H1 (cell line): ENCODE results near the gene PLA2G15. TPM values are rescaled to one million over a fixed set of nuclear protein-coding genes. Genes with fewer than 3 reads are reported as not detected.

Experiments
- CHD1 ChIP-seq: IDR thresholded peaks from 2 replicates; pipeline ENCODE4 v1.6.1; 2012; ENCODE audit warnings: low read depth, low read length, improper control_type of control experiment
- CHD2 ChIP-seq: IDR thresholded peaks from 2 replicates; pipeline ENCODE4 v1.6.1; 2012; ENCODE audit warnings: low read length, improper control_type of control experiment
- HDAC2 ChIP-seq, 2 experiments: fragments of 300-600 bp in 1 of 2; sonication (generic) in 1 of 2; IDR thresholded peaks; 2 replicates each; pipeline ENCODE4 v1.6.1; 2011 to 2012; ENCODE audit warnings: low read depth in 2 of 2, low read length in 2 of 2, mild to moderate bottlenecking in 2 of 2, moderate library complexity in 2 of 2, borderline replicate concordance in 1 of 2, inconsistent platforms in 1 of 2
- HDAC6 ChIP-seq: IDR thresholded peaks from one replicate; pipeline ENCODE4 v1.7.1; 2012; ENCODE audit warnings: low read depth, mild to moderate bottlenecking, inconsistent platforms, low read length, moderate library complexity
- KDM1A ChIP-seq: fragments of 200-600, 300-600 bp; sonication (generic); IDR thresholded peaks from 2 replicates; pipeline ENCODE4 v1.7.1; 2016; ENCODE audit warnings: mild to moderate bottlenecking, low read length, borderline replicate concordance
- KDM5A ChIP-seq: fragments of 200-600 bp; IDR thresholded peaks from 2 replicates; pipeline ENCODE4 v1.7.1; 2012; ENCODE audit warnings: mild to moderate bottlenecking, low read length, inconsistent platforms, mixed read lengths
- POU5F1 ChIP-seq: IDR thresholded peaks from 2 replicates; pipeline ENCODE4 v1.6.1; 2011; ENCODE audit warnings: low read depth, mild to moderate bottlenecking, low read length, moderate library complexity
- RFX5 ChIP-seq: IDR thresholded peaks from 2 replicates; pipeline ENCODE4 v1.6.1; 2011; ENCODE audit warnings: low read depth, low read length, improper control_type of control experiment, borderline replicate concordance
- SRF ChIP-seq: IDR thresholded peaks from 2 replicates; pipeline ENCODE4 v1.6.1; 2011; ENCODE audit warnings: mild to moderate bottlenecking, low read depth, low read length, moderate library complexity
- polyA plus RNA-seq, 7 experiments: library from polyadenylated mRNA; depleted of rRNA in 3 of 7; stranded (reverse) in 5 of 7; unstranded in 2 of 7; fragments of >200 nt in 5 of 7; fragments of 200-250 nt in 2 of 7; gene quantifications; 1 replicate in 5 of 7; 2 replicates in 1 of 7; 4 replicates in 1 of 7; pipeline versions ENCODE4 v1.2.1 to v1.2.3, GENCODE V29; 2011 to 2013; ENCODE audit warnings: missing spikeins in 2 of 7, mixed read lengths in 2 of 7
- total RNA-seq: library from RNA; stranded (reverse); fragmentation: NEBNext Ultra II Directional; extraction: Animal tissue kit (Norgen Biotek cat#: 25700); gene quantifications from 2 replicates; pipeline ENCODE4 v1.2.1, GENCODE V29; 2021
- TF ChIP-seq, protein P1 (sequence below): fragments of 300-600 bp; sonication (generic); IDR thresholded peaks from 2 replicates; pipeline ENCODE4 v1.7.1; 2012; ENCODE audit warnings: low read length, moderate library complexity, mild to moderate bottlenecking, inconsistent platforms; ENCODE audit not compliant: insufficient replicate concordance

PLA2G15 gene
- total and polyA plus RNA-seq, 2 of the 8 experiments (the other 6 are each of a cell fraction or from before 2014, with no cell fraction given), result 11.2 to 12.0 TPM

GRCh38 chr16:68272507-68273209 lies 27.5 kb downstream of the PLA2G15 start (continued):
- TF ChIP-seq POU5F1, result no peak
- TF ChIP-seq CHD2, result no peak
- no peak for TF ChIP-seq HDAC2 (IDR thresholded peaks at IDR 0.05; ENCODE audit: borderline replicate concordance in 1 of 2, low read depth in 2 of 2, low read length in 2 of 2)
- no peak for TF ChIP-seq RFX5
- TF ChIP-seq KDM1A, result no peak
- TF ChIP-seq SRF, result no peak
- no peak for TF ChIP-seq KDM5A
- TF ChIP-seq HDAC6, result no peak
- TF ChIP-seq CHD1, result no peak
- TF ChIP-seq, protein P1, sequence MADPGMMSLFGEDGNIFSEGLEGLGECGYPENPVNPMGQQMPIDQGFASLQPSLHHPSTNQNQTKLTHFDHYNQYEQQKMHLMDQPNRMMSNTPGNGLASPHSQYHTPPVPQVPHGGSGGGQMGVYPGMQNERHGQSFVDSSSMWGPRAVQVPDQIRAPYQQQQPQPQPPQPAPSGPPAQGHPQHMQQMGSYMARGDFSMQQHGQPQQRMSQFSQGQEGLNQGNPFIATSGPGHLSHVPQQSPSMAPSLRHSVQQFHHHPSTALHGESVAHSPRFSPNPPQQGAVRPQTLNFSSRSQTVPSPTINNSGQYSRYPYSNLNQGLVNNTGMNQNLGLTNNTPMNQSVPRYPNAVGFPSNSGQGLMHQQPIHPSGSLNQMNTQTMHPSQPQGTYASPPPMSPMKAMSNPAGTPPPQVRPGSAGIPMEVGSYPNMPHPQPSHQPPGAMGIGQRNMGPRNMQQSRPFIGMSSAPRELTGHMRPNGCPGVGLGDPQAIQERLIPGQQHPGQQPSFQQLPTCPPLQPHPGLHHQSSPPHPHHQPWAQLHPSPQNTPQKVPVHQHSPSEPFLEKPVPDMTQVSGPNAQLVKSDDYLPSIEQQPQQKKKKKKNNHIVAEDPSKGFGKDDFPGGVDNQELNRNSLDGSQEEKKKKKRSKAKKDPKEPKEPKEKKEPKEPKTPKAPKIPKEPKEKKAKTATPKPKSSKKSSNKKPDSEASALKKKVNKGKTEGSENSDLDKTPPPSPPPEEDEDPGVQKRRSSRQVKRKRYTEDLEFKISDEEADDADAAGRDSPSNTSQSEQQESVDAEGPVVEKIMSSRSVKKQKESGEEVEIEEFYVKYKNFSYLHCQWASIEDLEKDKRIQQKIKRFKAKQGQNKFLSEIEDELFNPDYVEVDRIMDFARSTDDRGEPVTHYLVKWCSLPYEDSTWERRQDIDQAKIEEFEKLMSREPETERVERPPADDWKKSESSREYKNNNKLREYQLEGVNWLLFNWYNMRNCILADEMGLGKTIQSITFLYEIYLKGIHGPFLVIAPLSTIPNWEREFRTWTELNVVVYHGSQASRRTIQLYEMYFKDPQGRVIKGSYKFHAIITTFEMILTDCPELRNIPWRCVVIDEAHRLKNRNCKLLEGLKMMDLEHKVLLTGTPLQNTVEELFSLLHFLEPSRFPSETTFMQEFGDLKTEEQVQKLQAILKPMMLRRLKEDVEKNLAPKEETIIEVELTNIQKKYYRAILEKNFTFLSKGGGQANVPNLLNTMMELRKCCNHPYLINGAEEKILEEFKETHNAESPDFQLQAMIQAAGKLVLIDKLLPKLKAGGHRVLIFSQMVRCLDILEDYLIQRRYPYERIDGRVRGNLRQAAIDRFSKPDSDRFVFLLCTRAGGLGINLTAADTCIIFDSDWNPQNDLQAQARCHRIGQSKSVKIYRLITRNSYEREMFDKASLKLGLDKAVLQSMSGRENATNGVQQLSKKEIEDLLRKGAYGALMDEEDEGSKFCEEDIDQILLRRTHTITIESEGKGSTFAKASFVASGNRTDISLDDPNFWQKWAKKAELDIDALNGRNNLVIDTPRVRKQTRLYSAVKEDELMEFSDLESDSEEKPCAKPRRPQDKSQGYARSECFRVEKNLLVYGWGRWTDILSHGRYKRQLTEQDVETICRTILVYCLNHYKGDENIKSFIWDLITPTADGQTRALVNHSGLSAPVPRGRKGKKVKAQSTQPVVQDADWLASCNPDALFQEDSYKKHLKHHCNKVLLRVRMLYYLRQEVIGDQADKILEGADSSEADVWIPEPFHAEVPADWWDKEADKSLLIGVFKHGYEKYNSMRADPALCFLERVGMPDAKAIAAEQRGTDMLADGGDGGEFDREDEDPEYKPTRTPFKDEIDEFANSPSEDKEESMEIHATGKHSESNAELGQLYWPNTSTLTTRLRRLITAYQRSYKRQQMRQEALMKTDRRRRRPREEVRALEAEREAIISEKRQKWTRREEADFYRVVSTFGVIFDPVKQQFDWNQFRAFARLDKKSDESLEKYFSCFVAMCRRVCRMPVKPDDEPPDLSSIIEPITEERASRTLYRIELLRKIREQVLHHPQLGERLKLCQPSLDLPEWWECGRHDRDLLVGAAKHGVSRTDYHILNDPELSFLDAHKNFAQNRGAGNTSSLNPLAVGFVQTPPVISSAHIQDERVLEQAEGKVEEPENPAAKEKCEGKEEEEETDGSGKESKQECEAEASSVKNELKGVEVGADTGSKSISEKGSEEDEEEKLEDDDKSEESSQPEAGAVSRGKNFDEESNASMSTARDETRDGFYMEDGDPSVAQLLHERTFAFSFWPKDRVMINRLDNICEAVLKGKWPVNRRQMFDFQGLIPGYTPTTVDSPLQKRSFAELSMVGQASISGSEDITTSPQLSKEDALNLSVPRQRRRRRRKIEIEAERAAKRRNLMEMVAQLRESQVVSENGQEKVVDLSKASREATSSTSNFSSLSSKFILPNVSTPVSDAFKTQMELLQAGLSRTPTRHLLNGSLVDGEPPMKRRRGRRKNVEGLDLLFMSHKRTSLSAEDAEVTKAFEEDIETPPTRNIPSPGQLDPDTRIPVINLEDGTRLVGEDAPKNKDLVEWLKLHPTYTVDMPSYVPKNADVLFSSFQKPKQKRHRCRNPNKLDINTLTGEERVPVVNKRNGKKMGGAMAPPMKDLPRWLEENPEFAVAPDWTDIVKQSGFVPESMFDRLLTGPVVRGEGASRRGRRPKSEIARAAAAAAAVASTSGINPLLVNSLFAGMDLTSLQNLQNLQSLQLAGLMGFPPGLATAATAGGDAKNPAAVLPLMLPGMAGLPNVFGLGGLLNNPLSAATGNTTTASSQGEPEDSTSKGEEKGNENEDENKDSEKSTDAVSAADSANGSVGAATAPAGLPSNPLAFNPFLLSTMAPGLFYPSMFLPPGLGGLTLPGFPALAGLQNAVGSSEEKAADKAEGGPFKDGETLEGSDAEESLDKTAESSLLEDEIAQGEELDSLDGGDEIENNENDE, result no peak
